ENCODE results near the gene TBC1D22B.

- TF ChIP-seq GATA3 (IDR thresholded peaks at IDR 0.05; ENCODE audit: low read depth, low read length) (no peak), GATA2 (IDR thresholded peaks at IDR 0.05; ENCODE audit: low read depth, low read length) (no peak)
Measured at GRCh38 chr6:37353761-37354525, 96.4 kb downstream of the TBC1D22B start, which contains the start of gene RNF8.
